ENCODE results near the gene PSMD1.

- no peak for TF ChIP-seq CTCF (IDR thresholded peaks at IDR 0.05)
- no peak for TF ChIP-seq EZH2phosphoT487 (IDR thresholded peaks at IDR 0.05)
These were observed 147.9 kb downstream of the PSMD1 start for GRCh38 chr2:231204581-231204980.

Data from neural progenitor cell (in vitro differentiated cells).